ENCODE measurements around the gene SLC29A4. TPM values are rescaled to one million over a fixed set of nuclear protein-coding genes. Genes with fewer than 3 reads are reported as not detected.
"Not testable (repeated sequence)": the region's sequence is repeated elsewhere in the genome, so short reads cannot be mapped to it uniquely, and the experiment has no call there.

The SLC29A4 gene
- total RNA-seq, 2 experiments from 2014 or later: 0.06 to 0.67 TPM

GRCh38 chr7:5291301-5291700 lies 8.6 kb downstream of the SLC29A4 start:
- Histone ChIP-seq H4K20me1 (ENCODE audit: insufficient read depth, low read length) (no peaks in the 10 kb centered on the region), H3K27ac (ENCODE audit: low read depth, low read length, poor library complexity, severe bottlenecking) (no peak overlapping the region), H3K9me3 (ENCODE audit: low read length) (no peaks in the 10 kb centered on the region), H3K4me1 (ENCODE audit: insufficient read depth, low read length, poor library complexity, severe bottlenecking) (no peaks in the 10 kb centered on the region), H3K4me2 (ENCODE audit: low read length) (no peak overlapping the region), H3K9me2 (ENCODE audit: insufficient read depth, low read length) (no peaks in the 10 kb centered on the region), H3K79me2 (ENCODE audit: insufficient read depth, low read depth, low read length) (no peaks in the 10 kb centered on the region), H2AFZ (ENCODE audit: low read length) (no peak overlapping the region), H3K36me3 (ENCODE audit: insufficient read depth, low read length) (no peaks in the 10 kb centered on the region), H3K4me3 (ENCODE audit: low read depth, low read length, poor library complexity, severe bottlenecking) (no peak overlapping the region)
- DNase-seq (ENCODE audit: low spot score): no peak
- ChIA-PET POLR2A (no interaction called here), CTCF (ENCODE audit: unreplicated experiment) (interaction anchor here (0.6 kb wide), 1 partner anchor 9 kb away, joined by 3 read pairs; no protein-coding TSS in a partner anchor)
- TF ChIP-seq CTCF (conservative IDR thresholded peaks at IDR 0.05; ENCODE audit: low read length): no peak
- TF ChIP-seq EZH2phosphoT487 (IDR thresholded peaks at IDR 0.05; ENCODE audit: borderline replicate concordance, low read depth, low read length): no peak
- intact Hi-C loops (cut with micrococcal nuclease; ENCODE audit: unreplicated experiment): no loop called here
- no TSS peak for BruUV-seq (replicated peaks)

GRCh38 chr7:5291711-5292335 lies 9.1 kb downstream of the SLC29A4 start:
- intact Hi-C loops (cut with micrococcal nuclease; ENCODE audit: unreplicated experiment); BruUV-seq (replicated peaks); H3K79me2 ChIP-seq (ENCODE audit: insufficient read depth, low read depth, low read length); H3K9me3 ChIP-seq (ENCODE audit: low read length); H3K4me3 ChIP-seq (ENCODE audit: low read depth, low read length, poor library complexity, severe bottlenecking); DNase-seq (ENCODE audit: low spot score); POLR2A ChIA-PET; H3K36me3 ChIP-seq (ENCODE audit: insufficient read depth, low read length); H3K4me1 ChIP-seq (ENCODE audit: insufficient read depth, low read length, poor library complexity, severe bottlenecking); H3K27ac ChIP-seq (ENCODE audit: low read depth, low read length, poor library complexity, severe bottlenecking); H2AFZ ChIP-seq (ENCODE audit: low read length); H4K20me1 ChIP-seq (ENCODE audit: insufficient read depth, low read length); H3K4me2 ChIP-seq (ENCODE audit: low read length); H3K9me2 ChIP-seq (ENCODE audit: insufficient read depth, low read length): not testable (repeated sequence)
- CTCF ChIA-PET (ENCODE audit: unreplicated experiment): interaction anchor here (0.6 kb wide), 1 partner anchor 8 kb away, joined by 3 read pairs; no protein-coding TSS in a partner anchor

- TF ChIP-seq CTCF (conservative IDR thresholded peaks at IDR 0.05; ENCODE audit: low read length) (no peak), EZH2phosphoT487 (IDR thresholded peaks at IDR 0.05; ENCODE audit: borderline replicate concordance, low read depth, low read length) (no peak)
- intact Hi-C loops (cut with micrococcal nuclease; ENCODE audit: unreplicated experiment): no loop called here
- CTCF ChIA-PET (ENCODE audit: unreplicated experiment): no interaction called here
- Histone ChIP-seq H3K4me2 (ENCODE audit: low read length) (no peak overlapping the region), H3K9me3 (ENCODE audit: low read length) (no peaks in the 10 kb centered on the region), H3K36me3 (ENCODE audit: insufficient read depth, low read length) (no peaks in the 10 kb centered on the region), H3K4me1 (ENCODE audit: insufficient read depth, low read length, poor library complexity, severe bottlenecking) (peaks cover 5% of the 10 kb centered on the region), H3K9me2 (ENCODE audit: insufficient read depth, low read length) (no peaks in the 10 kb centered on the region), H3K79me2 (ENCODE audit: insufficient read depth, low read depth, low read length) (no peaks in the 10 kb centered on the region), H2AFZ (ENCODE audit: low read length) (no peak overlapping the region), H3K4me3 (ENCODE audit: low read depth, low read length, poor library complexity, severe bottlenecking) (no peak overlapping the region), H3K27ac (ENCODE audit: low read depth, low read length, poor library complexity, severe bottlenecking) (no peak overlapping the region), H4K20me1 (ENCODE audit: insufficient read depth, low read length) (no peaks in the 10 kb centered on the region)
- no TSS peak for BruUV-seq (replicated peaks)
- no peak for DNase-seq (ENCODE audit: low spot score)
- POLR2A ChIA-PET: no interaction called here
These were observed 11.6 kb downstream of the SLC29A4 start for GRCh38 chr7:5294169-5294987.

Measured in OCI-LY7 (cell line).